GM12878 (cell line): Measurements from ENCODE around the gene MBOAT2. TPM values are rescaled to one million over a fixed set of nuclear protein-coding genes. Genes with fewer than 3 reads are reported as not detected.

Source experiments
- ATAC-seq: fragments of 200-7000 bp; cut with Tn5 transposase; 3 replicates; pipeline ENCODE4 v1.9.1; 2020; ENCODE audit warnings: mild to moderate bottlenecking, moderate library complexity
- BruUV-seq: library from RNA; stranded (reverse); fragments of 400-500 nt; replicated peaks from 2 replicates; lab custom pipeline; 2021; lab: Mats Ljungman, UMichigan
- CTCF ChIA-PET: fragments of 300-600 bp; sonication (Branson Sonifier 250); formaldehyde crosslinking; extraction: SDS; loops from one replicate; lab custom pipeline; 2021; ENCODE audit warnings: inconsistent platforms; lab: Yijun Ruan, JAX
- POLR2A ChIA-PET: fragments of 350-600 bp; formaldehyde crosslinking; extraction: SDS; loops from one replicate; lab custom pipeline; 2021; ENCODE audit warnings: inconsistent platforms; lab: Charles Lee
- RAD21 ChIA-PET: fragments of 300-600 bp; sonication (Branson Sonifier 250); formaldehyde crosslinking; loops from one replicate; lab custom pipeline; 2023; ENCODE audit warnings: antibody characterized with exemption; ENCODE audit not compliant: unreplicated experiment; lab: Charles Lee
- SMC1A ChIA-PET: fragments of 300-600 bp; sonication (Branson Sonifier 250); formaldehyde crosslinking; loops from one replicate; lab custom pipeline; 2023; ENCODE audit not compliant: unreplicated experiment, uncharacterized antibody; lab: Charles Lee
- DNase-seq: peaks from one replicate; pipeline ENCODE4 v3.0.0-alpha.2; 2011; ENCODE audit warnings: low read depth, low spot score
- FAIRE-seq: peaks from 3 replicates; lab custom pipeline; 2011; peaks lifted over from hg19 to GRCh38; lab: Jason Lieb, UNC
- H2AFZ ChIP-seq: 2 replicates; pipeline ENCODE4 v1.6.0; 2011; ENCODE audit warnings: low read depth, low read length, control low read depth; ENCODE audit not compliant: control insufficient read depth
- H3K27ac ChIP-seq: 2 replicates; pipeline ENCODE4 v1.5.1; 2011; ENCODE audit warnings: control low read depth; ENCODE audit not compliant: control insufficient read depth, insufficient read depth
- H3K27me3 ChIP-seq, 2 experiments: replicated peaks in 1 of 2; 2 replicates each; pipeline versions ENCODE4 v1.6.0 to v1.6.1; 2011; ENCODE audit warnings: low read length in 1 of 2; ENCODE audit not compliant: control insufficient read depth in 2 of 2, insufficient read depth in 2 of 2
- H3K36me3 ChIP-seq, 2 experiments: 2 replicates each; pipeline ENCODE4 v1.5.1; 2011; ENCODE audit warnings: low read length in 1 of 2; ENCODE audit not compliant: control insufficient read depth in 2 of 2, insufficient read depth in 2 of 2
- H3K4me1 ChIP-seq: 2 replicates; pipeline ENCODE4 v1.6.1; 2011; ENCODE audit warnings: mild to moderate bottlenecking, low read length, moderate library complexity, mixed read lengths; ENCODE audit not compliant: control insufficient read depth, insufficient read depth
- H3K4me2 ChIP-seq: 2 replicates; pipeline ENCODE4 v1.6.0; 2011; ENCODE audit warnings: control low read depth; ENCODE audit not compliant: control insufficient read depth, insufficient read depth
- H3K4me3 ChIP-seq: fragments of 200-600 bp; sonication (generic); 2 replicates; pipeline ENCODE4 v1.5.1; 2016
- H3K79me2 ChIP-seq: 2 replicates; pipeline ENCODE4 v1.6.0; 2011; ENCODE audit warnings: low read length; ENCODE audit not compliant: control insufficient read depth, insufficient read depth
- H3K9ac ChIP-seq: 2 replicates; pipeline ENCODE4 v1.8.0; 2011; ENCODE audit warnings: low read length, control low read depth, mixed read lengths; ENCODE audit not compliant: control insufficient read depth, insufficient read depth
- H3K9me3 ChIP-seq: replicated peaks from 3 replicates; pipeline ENCODE4 v1.5.1; 2011; ENCODE audit warnings: mild to moderate bottlenecking, low read length; ENCODE audit not compliant: control insufficient read depth, insufficient read depth
- H4K20me1 ChIP-seq: 2 replicates; pipeline ENCODE4 v1.6.0; 2011; ENCODE audit not compliant: control insufficient read depth, insufficient read depth
- ASH2L ChIP-seq: fragments of 300-600, 200-600 bp; sonication (generic); IDR thresholded peaks from 2 replicates; pipeline ENCODE4 v1.6.1; 2017; ENCODE audit warnings: low read depth, mild to moderate bottlenecking, borderline replicate concordance
- E4F1 ChIP-seq: fragments of 450-650 bp; IDR thresholded peaks from 2 replicates; pipeline ENCODE4 v1.6.1; 2018; ENCODE audit warnings: borderline replicate concordance, mild to moderate bottlenecking; ENCODE audit not compliant: partially characterized antibody
- MTA3 ChIP-seq: IDR thresholded peaks from 2 replicates; pipeline ENCODE4 v1.6.1; 2012; ENCODE audit warnings: low read length, inconsistent platforms, borderline replicate concordance
- TCF12 ChIP-seq: IDR thresholded peaks from 2 replicates; pipeline ENCODE4 v1.6.1; 2011; ENCODE audit warnings: low read depth, mild to moderate bottlenecking, low read length
- WGBS: methylation state at CpG from one replicate; pipeline ENCODE4 v1.1.6; 2016; ENCODE audit warnings: low lambda C conversion rate; ENCODE audit not compliant: insufficient replicate concordance, insufficient coverage; ENCODE audit errors: missing lambda C conversion rate; 5-methylcytosine and 5-hydroxymethylcytosine counted together
- in situ Hi-C: fragments of 300-500 bp; cut with MboI; formaldehyde crosslinking; loops from 9 replicates; pipeline ENCODE4 v1.14.3; 2018; ENCODE audit warnings: mixed read lengths
- intact Hi-C: fragments of 100-400 bp; cut with micrococcal nuclease; formaldehyde crosslinking; loops from one replicate; pipeline ENCODE4 v1.14.2; 2022; ENCODE audit not compliant: unreplicated experiment
- polyA plus RNA-seq, 11 experiments: library from polyadenylated mRNA; depleted of rRNA in 4 of 11; unstranded in 6 of 11; stranded (reverse) in 5 of 11; fragments of >200 nt; fragmentation: Nextera tagmentation in 4 of 11; fragmentation: Illumina TruSeq in 1 of 11; extraction: Ambion mirVana in 4 of 11; extraction: Trizol in 1 of 11; gene quantifications; 1 replicate in 1 of 11; 2 replicates in 10 of 11; pipeline versions ENCODE4 v1.2.1 to v1.2.3, GENCODE V29; 2011 to 2016; ENCODE audit warnings: inconsistent platforms in 2 of 11, missing spikeins in 2 of 11, low read depth in 1 of 11
- total RNA-seq, 4 experiments: library from RNA; depleted of rRNA in 3 of 4; stranded (reverse); fragments of >200 nt in 3 of 4; fragmentation: Illumina TruSeq in 1 of 4; extraction: Trizol in 1 of 4; gene quantifications; 2 replicates each; pipeline versions ENCODE4 v1.2.1 to v1.2.3, GENCODE V29; 2013 to 2021

MBOAT2 gene
- total and polyA plus RNA-seq, 10 of the 15 experiments (the other 5 are each of a cell fraction or from before 2014, with no cell fraction given): 0.08 to 40.6 (median 1.8) TPM

- DNase-seq: no peak
- H3K27me3 ChIP-seq: no peaks in the 10 kb centered on the region; a peak in 1 of 4 replicates
- no peaks in the 10 kb centered on the region for H4K20me1 ChIP-seq
- no peaks in the 10 kb centered on the region; the same call in 1 of the 2 replicates for H3K4me1 ChIP-seq
- H3K36me3 ChIP-seq: no peaks in the 10 kb centered on the region
- H2AFZ ChIP-seq: no peak overlapping the region
- peaks cover 8% of the 10 kb centered on the region for H3K79me2 ChIP-seq
- RAD21 ChIA-PET: no interaction called here
- BruUV-seq: no TSS peak
- TF ChIP-seq ASH2L (no peak), TCF12 (no peak), E4F1 (no peak), MTA3 (no peak)
- ATAC-seq: no peak
- in situ Hi-C loops (no loop called here), intact Hi-C loops (loop anchor here (5.0 kb wide), 2 partner anchors 92 to 128 kb away; no protein-coding TSS in a partner anchor)
- CTCF ChIA-PET: interaction anchor here (1.4 to 1.5 kb wide), 2 partner anchors 13 to 127 kb away, joined by 4 read pairs; no protein-coding TSS in a partner anchor
- no peak overlapping the region for H3K9ac ChIP-seq
- no peak overlapping the region for H3K27ac ChIP-seq
- 77% methylated on average over 3 of the region's 3 CpGs for WGBS
- SMC1A ChIA-PET: interaction anchor here (8.2 kb wide), 1 partner anchor 13 kb away, joined by 101 read pairs; no protein-coding TSS in a partner anchor
- FAIRE-seq: no peak
- no peak overlapping the region for H3K4me3 ChIP-seq
- no peak overlapping the region for H3K4me2 ChIP-seq
- no peaks in the 10 kb centered on the region for H3K9me3 ChIP-seq
- POLR2A ChIA-PET: no interaction called here
These were observed 3.0 kb downstream of the MBOAT2 start for GRCh38 chr2:9000442-9000841.
